ENCODE data around the gene STX8. TPM values are rescaled to one million over a fixed set of nuclear protein-coding genes. Genes with fewer than 3 reads are reported as not detected.

STX8 gene
- total RNA-seq, 1 donor from 2014 or later: 58.4 TPM

- no peak for TF ChIP-seq CTCF (IDR thresholded peaks at IDR 0.05; ENCODE audit: insufficient read depth, low read length, severe bottlenecking)
- Histone ChIP-seq H3K36me3 (ENCODE audit: control insufficient read depth, insufficient read depth, low read length) (no peaks in the 10 kb centered on the region), H3K4me3 (ENCODE audit: low read depth, low read length) (no peak overlapping the region), H3K27me3 (ENCODE audit: control insufficient read depth, insufficient read depth, low read length) (peaks cover 4% of the 10 kb centered on the region)
- DNase-seq (ENCODE audit: low read depth): no peak
- no peak for FAIRE-seq
Observed at GRCh38 chr17:9209781-9210370, 365.7 kb downstream of the STX8 start.

- no peak for TF ChIP-seq CTCF (IDR thresholded peaks at IDR 0.05; ENCODE audit: insufficient read depth, low read length, severe bottlenecking)
- Histone ChIP-seq H3K4me3 (ENCODE audit: low read depth, low read length) (no peak overlapping the region), H3K36me3 (ENCODE audit: control insufficient read depth, insufficient read depth, low read length) (no peaks in the 10 kb centered on the region), H3K27me3 (ENCODE audit: control insufficient read depth, insufficient read depth, low read length) (peaks cover 4% of the 10 kb centered on the region)
- DNase-seq (ENCODE audit: low read depth) (no peak), FAIRE-seq (no peak)
Observed at GRCh38 chr17:9209347-9209746, 366.3 kb downstream of the STX8 start.

- TF ChIP-seq CTCF (IDR thresholded peaks at IDR 0.05; ENCODE audit: insufficient read depth, low read length, severe bottlenecking): no peak
- Histone ChIP-seq H3K36me3 (ENCODE audit: control insufficient read depth, insufficient read depth, low read length) (no peaks in the 10 kb centered on the region), H3K4me3 (ENCODE audit: low read depth, low read length) (no peak overlapping the region), H3K27me3 (ENCODE audit: control insufficient read depth, insufficient read depth, low read length) (peaks cover 4% of the 10 kb centered on the region)
- no peak for DNase-seq (ENCODE audit: low read depth)
- FAIRE-seq: no peak
Observed at GRCh38 chr17:9208381-9209105, 367.1 kb downstream of the STX8 start.

GRCh38 chr17:9206741-9207332 lies 368.8 kb downstream of the STX8 start:
- no peak for TF ChIP-seq CTCF (IDR thresholded peaks at IDR 0.05; ENCODE audit: insufficient read depth, low read length, severe bottlenecking)
- Histone ChIP-seq H3K4me3 (ENCODE audit: low read depth, low read length) (no peak overlapping the region), H3K27me3 (ENCODE audit: control insufficient read depth, insufficient read depth, low read length) (peaks cover 4% of the 10 kb centered on the region), H3K36me3 (ENCODE audit: control insufficient read depth, insufficient read depth, low read length) (no peaks in the 10 kb centered on the region)
- no peak for DNase-seq (ENCODE audit: low read depth)
- no peak for FAIRE-seq

GRCh38 chr17:9206410-9206703 lies 369.3 kb downstream of the STX8 start:
- FAIRE-seq (no peak), DNase-seq (ENCODE audit: low read depth) (no peak)
- peaks cover 4% of the 10 kb centered on the region for H3K27me3 ChIP-seq (ENCODE audit: control insufficient read depth, insufficient read depth, low read length)
- no peak for TF ChIP-seq CTCF (IDR thresholded peaks at IDR 0.05; ENCODE audit: insufficient read depth, low read length, severe bottlenecking)
- no peaks in the 10 kb centered on the region for H3K36me3 ChIP-seq (ENCODE audit: control insufficient read depth, insufficient read depth, low read length)
- H3K4me3 ChIP-seq (ENCODE audit: low read depth, low read length): no peak overlapping the region

All from bronchial epithelial cell (primary cell).